Endothelial cell of umbilical vein (primary cell): ENCODE data around the gene MYO9A. TPM values are rescaled to one million over a fixed set of nuclear protein-coding genes. Genes with fewer than 3 reads are reported as not detected.

Experiments used
- BruUV-seq: library from RNA; stranded (reverse); fragments of 400-500 nt; replicated peaks from 2 replicates; lab custom pipeline; 2021; lab: Mats Ljungman, UMichigan
- CTCF ChIA-PET: fragments of 300-600, 350-600 bp; sonication (Branson Sonifier 250); formaldehyde crosslinking; loops from one replicate; lab custom pipeline; 2021; ENCODE audit warnings: antibody characterized with exemption, inconsistent platforms; lab: Charles Lee
- POLR2A ChIA-PET: fragments of 300-600, 350-600 bp; sonication (Branson Sonifier 250); formaldehyde crosslinking; loops from one replicate; lab custom pipeline; 2021; ENCODE audit warnings: antibody characterized with exemption, inconsistent platforms; lab: Charles Lee
- DNase-seq: peaks from one replicate; pipeline ENCODE4 v3.0.0-alpha.2; 2011; ENCODE audit warnings: low read depth, low spot score
- FAIRE-seq: peaks from 2 replicates; lab custom pipeline; 2011; peaks lifted over from hg19 to GRCh38; lab: Jason Lieb, UNC
- H2AFZ ChIP-seq: 2 replicates; pipeline ENCODE4 v1.6.0; 2012; ENCODE audit warnings: low read depth, low read length, control low read depth, inconsistent platforms
- H3K27ac ChIP-seq: 2 replicates; pipeline ENCODE4 v1.5.1; 2011; ENCODE audit warnings: low read depth, mild to moderate bottlenecking, control low read depth, low read length, moderate library complexity; ENCODE audit not compliant: insufficient read depth
- H3K27me3 ChIP-seq, 2 experiments: 2 replicates each; pipeline versions ENCODE4 v1.6.0 to v1.6.1; 2011; ENCODE audit warnings: low read length in 2 of 2, mixed read lengths in 1 of 2; ENCODE audit not compliant: control insufficient read depth in 2 of 2, insufficient read depth in 2 of 2
- H3K36me3 ChIP-seq, 2 experiments: 2 replicates in 1 of 2; 3 replicates in 1 of 2; pipeline ENCODE4 v1.5.1; 2011; ENCODE audit warnings: low read length in 2 of 2, mild to moderate bottlenecking in 1 of 2, moderate library complexity in 1 of 2; ENCODE audit not compliant: control insufficient read depth in 2 of 2, insufficient read depth in 2 of 2; ENCODE audit errors: extremely low read depth in 1 of 2
- H3K4me1 ChIP-seq: 3 replicates; pipeline ENCODE4 v1.5.1; 2011; ENCODE audit warnings: mild to moderate bottlenecking, low read length; ENCODE audit not compliant: control insufficient read depth, insufficient read depth; ENCODE audit errors: extremely low read depth
- H3K4me2 ChIP-seq: 2 replicates; pipeline ENCODE4 v1.6.1; 2011; ENCODE audit warnings: low read length, control low read depth, mixed read lengths; ENCODE audit not compliant: insufficient read depth
- H3K4me3 ChIP-seq, 3 experiments: fragments of 200-600 bp in 1 of 3; sonication (generic), shearing (Covaris generic) in 1 of 3; replicated peaks in 1 of 3; 2 replicates each; pipeline ENCODE4 v1.5.1; 2011 to 2016; ENCODE audit warnings: control low read depth in 3 of 3, low read length in 3 of 3, mild to moderate bottlenecking in 2 of 3, inconsistent platforms in 1 of 3, low read depth in 1 of 3, moderate library complexity in 1 of 3; ENCODE audit not compliant: insufficient read depth in 1 of 3
- H3K79me2 ChIP-seq: 2 replicates; pipeline ENCODE4 v1.6.0; 2012; ENCODE audit warnings: low read length, inconsistent platforms; ENCODE audit not compliant: control insufficient read depth, insufficient read depth
- H3K9ac ChIP-seq: replicated peaks from 2 replicates; pipeline ENCODE3; 2011; ENCODE audit warnings: low read length, control low read depth; ENCODE audit not compliant: insufficient read depth; ENCODE audit errors: extremely low read depth
- H3K9me1 ChIP-seq: replicated peaks from 3 replicates; pipeline ENCODE4 v1.6.0; 2011; ENCODE audit warnings: mild to moderate bottlenecking, low read length; ENCODE audit not compliant: control insufficient read depth, insufficient read depth; ENCODE audit errors: extremely low read depth
- H3K9me3 ChIP-seq: replicated peaks from 2 replicates; pipeline ENCODE4 v1.5.1; 2012; ENCODE audit warnings: low read length, inconsistent platforms; ENCODE audit not compliant: control insufficient read depth, insufficient read depth
- H4K20me1 ChIP-seq: replicated peaks from 2 replicates; pipeline ENCODE3; 2011; ENCODE audit warnings: mild to moderate bottlenecking, low read length; ENCODE audit not compliant: control insufficient read depth, insufficient read depth; ENCODE audit errors: extremely low read depth
- CTCF ChIP-seq, 2 donors: IDR thresholded peaks; 1 replicate in 1 of 2; 2 replicates in 1 of 2; pipeline ENCODE4 v1.5.1; 2011; ENCODE audit warnings: low read length in 2 of 2, mild to moderate bottlenecking in 2 of 2, moderate library complexity in 2 of 2, control low read depth in 1 of 2, inconsistent platforms in 1 of 2, low read depth in 1 of 2; ENCODE audit not compliant: insufficient read depth in 1 of 2; ENCODE audit errors: extremely low read depth in 1 of 2
- EZH2 ChIP-seq: IDR thresholded peaks from 2 replicates; pipeline ENCODE4 v1.6.1; 2012; ENCODE audit warnings: borderline replicate concordance, low read depth, mild to moderate bottlenecking, moderate library complexity, low read length, inconsistent platforms; ENCODE audit not compliant: severe bottlenecking
- FOS ChIP-seq: IDR thresholded peaks from 2 replicates; pipeline ENCODE4 v1.6.1; 2011; ENCODE audit warnings: mild to moderate bottlenecking, low read length, moderate library complexity, borderline replicate concordance; ENCODE audit not compliant: insufficient read depth
- GATA2 ChIP-seq: IDR thresholded peaks from 2 replicates; pipeline ENCODE4 v1.7.0; 2011; ENCODE audit warnings: low read depth, mild to moderate bottlenecking, moderate library complexity, mixed read lengths, low read length; ENCODE audit not compliant: insufficient read length, insufficient read depth
- JUN ChIP-seq: IDR thresholded peaks from 2 replicates; pipeline ENCODE4 v1.6.1; 2011; ENCODE audit warnings: borderline replicate concordance, low read depth; ENCODE audit not compliant: insufficient read length, insufficient read depth
- MAX ChIP-seq: IDR thresholded peaks from 2 replicates; pipeline ENCODE4 v1.6.1; 2011; ENCODE audit not compliant: insufficient read depth, insufficient read length
- MYC ChIP-seq: IDR thresholded peaks from one replicate; pipeline ENCODE4 v1.6.1; 2011; ENCODE audit warnings: mild to moderate bottlenecking, low read depth, low read length
- POLR2A ChIP-seq: IDR thresholded peaks from 2 replicates; pipeline ENCODE4 v1.6.1; 2012; ENCODE audit warnings: low read depth, mild to moderate bottlenecking, control low read depth, low read length
- POLR2AphosphoS5 ChIP-seq: IDR thresholded peaks from 2 replicates; pipeline ENCODE4 v1.6.1; 2012; ENCODE audit warnings: low read depth, mild to moderate bottlenecking, control low read depth, low read length, moderate library complexity; ENCODE audit not compliant: insufficient read depth
- dilution Hi-C: fragments of 300-500 bp; cut with MboI; formaldehyde crosslinking; loops from one replicate; pipeline ENCODE4 v1.15.0; 2019; ENCODE audit warnings: low sequenced_read_pairs; ENCODE audit not compliant: extremely low pct_ligation_motif_present
- intact Hi-C: fragments of 100-400 bp; cut with micrococcal nuclease; formaldehyde crosslinking; loops from one replicate; pipeline ENCODE4 v1.10.0; 2022
- polyA plus RNA-seq, 4 experiments: library from polyadenylated mRNA; depleted of rRNA in 3 of 4; stranded (reverse) in 3 of 4; unstranded in 1 of 4; fragments of >200 nt; gene quantifications; 2 replicates each; pipeline versions ENCODE4 v1.2.1 to v1.2.3, GENCODE V29; 2011 to 2012; ENCODE audit warnings: missing spikeins in 1 of 4
- total RNA-seq: library from RNA; stranded (reverse); gene quantifications from 2 replicates; pipeline ENCODE4 v1.2.3, GENCODE V29; 2021

Gene MYO9A
- total and polyA plus RNA-seq, 2 donors (not counting 3 experiments of a cell fraction or from before 2014, with no cell fraction given), result 6.4 to 30.3 TPM

GRCh38 chr15:71826196-71826595 lies 291.8 kb downstream of the MYO9A start:
- ChIA-PET POLR2A (no interaction called here), CTCF (interaction anchor here (0.9 to 2.0 kb wide), 2 partner anchors 11 to 302 kb away, joined by 3 to 6 read pairs; no protein-coding TSS in a partner anchor)
- no peak overlapping the region for H3K9ac ChIP-seq
- H3K4me3 ChIP-seq, result no peak overlapping the region
- no peaks in the 10 kb centered on the region for H3K27me3 ChIP-seq
- TF ChIP-seq FOS, result no peak
- no peak for TF ChIP-seq POLR2A
- no peak for TF ChIP-seq MYC
- no peak for TF ChIP-seq EZH2
- TF ChIP-seq POLR2AphosphoS5, result no peak
- no peak for TF ChIP-seq CTCF (IDR thresholded peaks at IDR 0.05; ENCODE audit: extremely low read depth in 1 of 2, insufficient read depth in 1 of 2, low read depth in 1 of 2, low read length in 2 of 2)
- no peak for TF ChIP-seq JUN
- no peak for TF ChIP-seq MAX
- TF ChIP-seq GATA2, result no peak
- H3K79me2 ChIP-seq, result no peaks in the 10 kb centered on the region
- no peaks in the 10 kb centered on the region for H3K9me3 ChIP-seq
- H4K20me1 ChIP-seq, result no peaks in the 10 kb centered on the region
- no TSS peak for BruUV-seq
- H3K27ac ChIP-seq, result no peak overlapping the region
- H2AFZ ChIP-seq, result no peak overlapping the region
- H3K4me2 ChIP-seq, result no peak overlapping the region
- DNase-seq (no peak), FAIRE-seq (no peak)
- H3K9me1 ChIP-seq, result no peaks in the 10 kb centered on the region
- H3K4me1 ChIP-seq, result no peaks in the 10 kb centered on the region
- intact Hi-C loops, result no loop called here
- peaks cover 6% of the 10 kb centered on the region in 2 experiments for H3K36me3 ChIP-seq
- dilution Hi-C loops, result no loop called here
